HEK293 (cell line): ENCODE results near the gene XYLB.
A peak's percentile ranks its signal among the peaks of the same experiment; 100 is the strongest.

Experiments used
- CTCF ChIA-PET: fragments of 350-600 bp; formaldehyde crosslinking; extraction: SDS; loops from one replicate; lab custom pipeline; 2021; ENCODE audit warnings: antibody characterized with exemption; lab: Yijun Ruan, JAX
- POLR2A ChIA-PET: fragments of 300-600 bp; formaldehyde crosslinking; extraction: SDS; loops from one replicate; lab custom pipeline; 2020; ENCODE audit warnings: antibody characterized with exemption, inconsistent platforms; lab: Yijun Ruan, JAX
- H3K27ac ChIP-seq: fragments of 200-500 bp; sonication (Bioruptor generic); 2 replicates; pipeline ENCODE4 v1.5.1; 2014; ENCODE audit warnings: low read depth, low read length, control low read depth, inconsistent platforms; ENCODE audit errors: extremely low read depth
- H3K36me3 ChIP-seq, 2 experiments: fragments of 200-500 bp in 1 of 2; sonication (Bioruptor generic) in 1 of 2; 1 replicate in 1 of 2; 2 replicates in 1 of 2; pipeline ENCODE4 v1.5.1; 2014 to 2017; ENCODE audit warnings: inconsistent platforms in 2 of 2, low read length in 2 of 2; ENCODE audit not compliant: control insufficient read depth in 2 of 2, insufficient read depth in 1 of 2
- H3K4me1 ChIP-seq: fragments of 200-500 bp; sonication (Bioruptor generic); 2 replicates; pipeline ENCODE4 v1.5.1; 2014; ENCODE audit warnings: mild to moderate bottlenecking, low read length, inconsistent platforms; ENCODE audit not compliant: control insufficient read depth, insufficient read depth
- H3K4me3 ChIP-seq: 2 replicates; pipeline ENCODE4 v1.5.1; 2011; ENCODE audit warnings: low read depth, mild to moderate bottlenecking, control low read depth, low read length, moderate library complexity
- H3K9me3 ChIP-seq: fragments of 200-500 bp; sonication (Bioruptor generic); 2 replicates; pipeline ENCODE4 v1.5.1; 2014; ENCODE audit warnings: low read depth, low read length, inconsistent platforms; ENCODE audit not compliant: control insufficient read depth, insufficient read depth
- GFI1B ChIP-seq: fragments of 450-650 bp; formaldehyde crosslinking; IDR thresholded peaks from 2 replicates; pipeline ENCODE4 v1.5.1; 2016; ENCODE audit warnings: missing biosample characterization, missing genetic modification characterization
- GLIS2 ChIP-seq: fragments of 450-650 bp; formaldehyde crosslinking; IDR thresholded peaks from 2 replicates; pipeline ENCODE4 v1.5.1; 2016; ENCODE audit warnings: missing biosample characterization, missing genetic modification characterization
- HOXA7 ChIP-seq: sonication (generic); formaldehyde crosslinking; IDR thresholded peaks from 2 replicates; pipeline ENCODE4 v1.8.1; 2022; ENCODE audit warnings: missing genetic modification reagents, borderline replicate concordance
- KLF8 ChIP-seq: fragments of 450-650 bp; formaldehyde crosslinking; IDR thresholded peaks from 2 replicates; pipeline ENCODE4 v1.5.1; 2016; ENCODE audit warnings: missing biosample characterization, missing genetic modification characterization
- MYNN ChIP-seq: fragments of 450-650 bp; formaldehyde crosslinking; IDR thresholded peaks from 2 replicates; pipeline ENCODE4 v1.5.1; 2016; ENCODE audit warnings: missing biosample characterization, missing genetic modification characterization, borderline replicate concordance
- SCRT1 ChIP-seq: fragments of 450-650 bp; formaldehyde crosslinking; IDR thresholded peaks from 2 replicates; pipeline ENCODE4 v1.5.1; 2016; ENCODE audit warnings: missing biosample characterization, missing genetic modification characterization, borderline replicate concordance
- TRIM28 ChIP-seq: IDR thresholded peaks from 2 replicates; pipeline ENCODE4 v1.6.1; 2011; ENCODE audit warnings: low read length, control low read depth, borderline replicate concordance
- YY2 ChIP-seq: fragments of 450-650 bp; formaldehyde crosslinking; IDR thresholded peaks from 2 replicates; pipeline ENCODE4 v1.5.1; 2016; ENCODE audit warnings: missing biosample characterization, missing genetic modification characterization
- ZEB2 ChIP-seq: fragments of 450-650 bp; formaldehyde crosslinking; IDR thresholded peaks from 2 replicates; pipeline ENCODE4 v1.5.1; 2016; ENCODE audit warnings: missing biosample characterization, missing genetic modification characterization
- ZNF157 ChIP-seq: fragments of 450-650 bp; formaldehyde crosslinking; IDR thresholded peaks from 2 replicates; pipeline ENCODE4 v1.5.1; 2016; ENCODE audit warnings: missing biosample characterization, missing genetic modification characterization
- ZNF169 ChIP-seq: fragments of 450-650 bp; formaldehyde crosslinking; IDR thresholded peaks from 2 replicates; pipeline ENCODE4 v1.5.1; 2016; ENCODE audit warnings: missing biosample characterization, missing genetic modification characterization
- ZNF501 ChIP-seq: fragments of 450-650 bp; formaldehyde crosslinking; IDR thresholded peaks from 2 replicates; pipeline ENCODE4 v1.5.1; 2016; ENCODE audit warnings: missing biosample characterization, missing genetic modification characterization
- ZNF518A ChIP-seq: fragments of 450-650 bp; formaldehyde crosslinking; conservative IDR thresholded peaks from 2 replicates; pipeline ENCODE4 v1.5.1; 2016; ENCODE audit warnings: low read depth, missing biosample characterization, missing genetic modification characterization
- ZNF596 ChIP-seq: fragments of 450-650 bp; IDR thresholded peaks from 2 replicates; pipeline ENCODE4 v1.5.0; 2018; ENCODE audit warnings: missing biosample characterization, mild to moderate bottlenecking, missing genetic modification characterization, moderate library complexity
- ZNF654 ChIP-seq: fragments of 450-650 bp; formaldehyde crosslinking; IDR thresholded peaks from 2 replicates; pipeline ENCODE4 v1.5.1; 2016; ENCODE audit warnings: low read depth, missing biosample characterization, missing genetic modification characterization
- ZNF658 ChIP-seq: fragments of 450-650 bp; formaldehyde crosslinking; IDR thresholded peaks from 2 replicates; pipeline ENCODE4; 2016; ENCODE audit warnings: missing biosample characterization, missing genetic modification characterization
- ZNF692 ChIP-seq: fragments of 450-650 bp; formaldehyde crosslinking; IDR thresholded peaks from 2 replicates; pipeline ENCODE4 v1.5.1; 2016; ENCODE audit warnings: missing biosample characterization, missing genetic modification characterization
- ZSCAN23 ChIP-seq: fragments of 450-650 bp; formaldehyde crosslinking; IDR thresholded peaks from 2 replicates; pipeline ENCODE4 v1.5.1; 2016; ENCODE audit warnings: missing biosample characterization, missing genetic modification characterization
- ZSCAN30 ChIP-seq: fragments of 450-650 bp; IDR thresholded peaks from 2 replicates; pipeline ENCODE4 v1.5.1; 2018; ENCODE audit warnings: missing biosample characterization, mild to moderate bottlenecking, missing genetic modification characterization, moderate library complexity
- TF ChIP-seq, protein P1 (sequence below): fragments of 450-650 bp; formaldehyde crosslinking; IDR thresholded peaks from 2 replicates; pipeline ENCODE4 v1.5.1; 2016; ENCODE audit warnings: missing biosample characterization, missing genetic modification characterization

Gene XYLB

GRCh38 chr3:38453913-38454177, 107.3 kb downstream of the XYLB start:
- no peaks in the 10 kb centered on the region for H3K36me3 ChIP-seq
- POLR2A ChIA-PET: interaction anchor here (0.6 kb wide), 1 partner anchor 317 kb away, joined by 5 read pairs; the partner anchor contains the start of gene ACAA1

More at GRCh38 chr3:38453913-38454177, 107.3 kb downstream of the XYLB start:
- Histone ChIP-seq H3K9me3 (no peaks in the 10 kb centered on the region), H3K4me3 (peak overlapping the region; percentile 77), H3K27ac (peak overlapping the region; percentile 95), H3K4me1 (peaks cover 5% of the 10 kb centered on the region)
- no peak for TF ChIP-seq ZNF157 (tag by site-specific recombination)
- TF ChIP-seq ZNF169 (tag by site-specific recombination): no peak
- no peak for TF ChIP-seq ZNF518A (tag by site-specific recombination)
- TF ChIP-seq ZEB2 (tag by site-specific recombination): no peak
- no peak for TF ChIP-seq SCRT1 (tag by site-specific recombination)
- TF ChIP-seq, protein P1, sequence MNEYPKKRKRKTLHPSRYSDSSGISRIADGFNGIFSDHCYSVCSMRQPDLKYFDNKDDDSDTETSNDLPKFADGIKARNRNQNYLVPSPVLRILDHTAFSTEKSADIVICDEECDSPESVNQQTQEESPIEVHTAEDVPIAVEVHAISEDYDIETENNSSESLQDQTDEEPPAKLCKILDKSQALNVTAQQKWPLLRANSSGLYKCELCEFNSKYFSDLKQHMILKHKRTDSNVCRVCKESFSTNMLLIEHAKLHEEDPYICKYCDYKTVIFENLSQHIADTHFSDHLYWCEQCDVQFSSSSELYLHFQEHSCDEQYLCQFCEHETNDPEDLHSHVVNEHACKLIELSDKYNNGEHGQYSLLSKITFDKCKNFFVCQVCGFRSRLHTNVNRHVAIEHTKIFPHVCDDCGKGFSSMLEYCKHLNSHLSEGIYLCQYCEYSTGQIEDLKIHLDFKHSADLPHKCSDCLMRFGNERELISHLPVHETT: no peak
- TF ChIP-seq ZNF501 (tag by site-specific recombination): no peak
- TF ChIP-seq ZNF658 (tag by site-specific recombination): no peak
- no peak for TF ChIP-seq MYNN
- no peak for TF ChIP-seq ZNF654 (tag by site-specific recombination)
- TF ChIP-seq TRIM28: no peak
- TF ChIP-seq ZSCAN30 (tag by site-specific recombination): no peak
- TF ChIP-seq GLIS2 (tag by site-specific recombination): no peak
- TF ChIP-seq ZSCAN23 (tag by site-specific recombination): no peak
- TF ChIP-seq ZNF692 (tag by site-specific recombination): no peak
- TF ChIP-seq KLF8 (tag by site-specific recombination): no peak
- no peak for TF ChIP-seq HOXA7
- no peak for TF ChIP-seq ZNF596
- TF ChIP-seq YY2 (tag by site-specific recombination): no peak
- no peak for TF ChIP-seq GFI1B (tag by site-specific recombination)
- CTCF ChIA-PET: no interaction called here
